ENCODE data around the gene NLRP11.

Gene NLRP11

GRCh38 chr19:55831846-55832245 is at the start of gene NLRP11:
NLRP11 (minus strand) TSS chr19:55831999; CDS start chr19:55818174, 13,825 bp downstream.
- no peak for DNase-seq

- no peak for DNase-seq
These were observed 45.4 kb upstream of the NLRP11 start for GRCh38 chr19:55877211-55877610.

GRCh38 chr19:55870736-55871135 is 38.9 kb upstream of the NLRP11 start:
- no peak for DNase-seq

- no peak for DNase-seq
These were observed 35.3 kb upstream of the NLRP11 start for GRCh38 chr19:55867101-55867500.

GRCh38 chr19:55866521-55866920 is 34.7 kb upstream of the NLRP11 start:
- no peak for DNase-seq

GRCh38 chr19:55858969-55859368 is 27.2 kb upstream of the NLRP11 start:
- no peak for DNase-seq

- no peak for DNase-seq
These were observed 26.6 kb upstream of the NLRP11 start for GRCh38 chr19:55858401-55858800.

GRCh38 chr19:55857974-55858373 is 26.2 kb upstream of the NLRP11 start:
- no peak for DNase-seq

- no peak for DNase-seq
These were observed 25.4 kb upstream of the NLRP11 start for GRCh38 chr19:55857149-55857548.

GRCh38 chr19:55855160-55855559 is 23.4 kb upstream of the NLRP11 start:
- DNase-seq = no peak

- no peak for DNase-seq
These were observed 7.1 kb upstream of the NLRP11 start for GRCh38 chr19:55838906-55839305.

GRCh38 chr19:55838251-55838650 is 6.5 kb upstream of the NLRP11 start:
- no peak for DNase-seq

- no peak for DNase-seq
These were observed 4.5 kb upstream of the NLRP11 start, which contains the start of gene NLRP4 for GRCh38 chr19:55836340-55836739. NLRP4 (plus strand) TSS chr19:55836540; CDS start chr19:55852081, 15,541 bp downstream.

GRCh38 chr19:55832676-55833075 is 877 bp upstream of the NLRP11 start:
- no peak for DNase-seq

- DNase-seq = no peak
These were observed 1.1 kb downstream of the NLRP11 start for GRCh38 chr19:55830656-55831055.

GRCh38 chr19:55820037-55820436 is 11.8 kb downstream of the NLRP11 start:
- DNase-seq = no peak

GRCh38 chr19:55813906-55814305 is 17.9 kb downstream of the NLRP11 start:
- no peak for DNase-seq

- no peak for DNase-seq
These were observed 19.4 kb downstream of the NLRP11 start for GRCh38 chr19:55812449-55812848.

GRCh38 chr19:55811340-55811739 is 20.5 kb downstream of the NLRP11 start:
- DNase-seq = no peak

GRCh38 chr19:55809381-55810058 is 22.3 kb downstream of the NLRP11 start:
- DNase-seq = peak; percentile 42 to 43

- no peak for DNase-seq
These were observed 29.5 kb downstream of the NLRP11 start for GRCh38 chr19:55802281-55802680.

GRCh38 chr19:55801416-55801815 is 30.4 kb downstream of the NLRP11 start:
- no peak for DNase-seq

- no peak for DNase-seq
These were observed 36.8 kb downstream of the NLRP11 start for GRCh38 chr19:55795021-55795420.

GRCh38 chr19:55781112-55781511 is 50.7 kb downstream of the NLRP11 start:
- DNase-seq = no peak

GRCh38 chr19:55778331-55778730 is 53.5 kb downstream of the NLRP11 start:
- DNase-seq = no peak
